Neuronal stem cell (in vitro differentiated cells): Measurements from ENCODE around the gene EDC3.

Experiments used
- DNase-seq: peaks from one replicate; pipeline ENCODE4 v3.0.0-alpha.2; 2013; ENCODE audit warnings: low spot score
- H2AFZ ChIP-seq: one replicate; pipeline ENCODE4 v1.6.1; 2013; ENCODE audit warnings: mild to moderate bottlenecking, low read length, inconsistent platforms
- H2AK5ac ChIP-seq: 2 replicates; pipeline ENCODE4 v1.6.1; 2013; ENCODE audit warnings: low read depth, mild to moderate bottlenecking, inconsistent platforms, low read length, moderate library complexity, mixed read lengths
- H2BK120ac ChIP-seq: 2 replicates; pipeline ENCODE4 v1.6.1; 2013; ENCODE audit warnings: low read depth, mild to moderate bottlenecking, inconsistent platforms, low read length, moderate library complexity, mixed read lengths
- H2BK12ac ChIP-seq: one replicate; pipeline ENCODE4 v1.6.1; 2013; ENCODE audit warnings: low read length, inconsistent platforms
- H2BK15ac ChIP-seq: 2 replicates; pipeline ENCODE4 v1.6.1; 2013; ENCODE audit warnings: mild to moderate bottlenecking, low read length, inconsistent platforms, mixed read lengths
- H2BK5ac ChIP-seq: one replicate; pipeline ENCODE4 v1.6.1; 2013; ENCODE audit warnings: inconsistent platforms, mild to moderate bottlenecking, low read length, moderate library complexity
- H3K14ac ChIP-seq: one replicate; pipeline ENCODE4 v1.6.1; 2013; ENCODE audit warnings: low read length, inconsistent platforms
- H3K18ac ChIP-seq: 2 replicates; pipeline ENCODE4 v1.6.1; 2013; ENCODE audit warnings: low read length, inconsistent platforms
- H3K23ac ChIP-seq: 2 replicates; pipeline ENCODE4 v1.6.1; 2013; ENCODE audit warnings: low read depth, mild to moderate bottlenecking, mixed read lengths, low read length, inconsistent platforms; ENCODE audit not compliant: poor library complexity
- H3K27ac ChIP-seq: replicated peaks from 3 replicates; pipeline ENCODE4 v1.5.1; 2013; ENCODE audit warnings: low read length, inconsistent platforms
- H3K27me3 ChIP-seq, 3 experiments: 2 replicates each; pipeline ENCODE4 v1.6.1; 2013; ENCODE audit warnings: low read length in 3 of 3, mild to moderate bottlenecking in 2 of 3, inconsistent platforms in 1 of 3, low read depth in 1 of 3, mixed read lengths in 1 of 3, moderate library complexity in 1 of 3; ENCODE audit not compliant: control insufficient read depth in 3 of 3, insufficient read depth in 3 of 3
- H3K36me3 ChIP-seq, 2 donors: replicated peaks in 1 of 2; 2 replicates each; pipeline ENCODE4 v1.6.1; 2013; ENCODE audit warnings: low read length in 2 of 2; ENCODE audit not compliant: control insufficient read depth in 2 of 2, insufficient read depth in 2 of 2
- H3K4ac ChIP-seq: 2 replicates; pipeline ENCODE4 v1.6.1; 2013; ENCODE audit warnings: inconsistent platforms, mild to moderate bottlenecking, low read length, moderate library complexity
- H3K4me1 ChIP-seq, 2 donors: 1 replicate in 1 of 2; 2 replicates in 1 of 2; pipeline ENCODE4 v1.6.1; 2013; ENCODE audit warnings: low read length in 2 of 2, low read depth in 1 of 2; ENCODE audit not compliant: control insufficient read depth in 2 of 2, insufficient read depth in 1 of 2
- H3K4me2 ChIP-seq: one replicate; pipeline ENCODE4 v1.6.1; 2013; ENCODE audit warnings: mild to moderate bottlenecking, low read length, inconsistent platforms; ENCODE audit not compliant: insufficient read depth, poor library complexity, severe bottlenecking
- H3K4me3 ChIP-seq, 2 donors: 2 replicates each; pipeline ENCODE4 v1.5.1; 2013; ENCODE audit warnings: low read length in 2 of 2, mild to moderate bottlenecking in 2 of 2, inconsistent platforms in 1 of 2, moderate library complexity in 1 of 2
- H3K79me1 ChIP-seq: one replicate; pipeline ENCODE4 v1.6.1; 2013; ENCODE audit warnings: low read depth, mild to moderate bottlenecking, inconsistent platforms, low read length, moderate library complexity
- H3K9ac ChIP-seq: one replicate; pipeline ENCODE4 v1.6.1; 2013; ENCODE audit warnings: mild to moderate bottlenecking, low read depth, low read length, inconsistent platforms; ENCODE audit not compliant: poor library complexity
- H3K9me3 ChIP-seq, 2 donors: replicated peaks in 1 of 2; 2 replicates each; pipeline versions ENCODE3 to v1.6.1; 2013; ENCODE audit warnings: low read length in 2 of 2, mild to moderate bottlenecking in 2 of 2, inconsistent platforms in 1 of 2, low read depth in 1 of 2, mixed read lengths in 1 of 2, moderate library complexity in 1 of 2; ENCODE audit not compliant: control insufficient read depth in 2 of 2, insufficient read depth in 1 of 2
- H4K8ac ChIP-seq: one replicate; pipeline ENCODE4 v1.6.1; 2013; ENCODE audit warnings: low read depth, mild to moderate bottlenecking, inconsistent platforms, low read length, moderate library complexity
- H4K91ac ChIP-seq: one replicate; pipeline ENCODE4 v1.6.1; 2013; ENCODE audit warnings: low read length, low read depth, mild to moderate bottlenecking, inconsistent platforms; ENCODE audit not compliant: poor library complexity
- WGBS, 2 donors: extraction: QIAGEN DNeasy Blood & Tissue Kit; methylation state at CpG; one replicate each; pipeline ENCODE4 v1.1.7; 2013; ENCODE audit warnings: missing lambda C conversion rate in 2 of 2, mixed read lengths in 1 of 2; ENCODE audit not compliant: insufficient read length in 2 of 2, insufficient replicate concordance in 1 of 2; ENCODE audit errors: extremely low coverage in 2 of 2; 5-methylcytosine and 5-hydroxymethylcytosine counted together

The EDC3 gene

DNA sequence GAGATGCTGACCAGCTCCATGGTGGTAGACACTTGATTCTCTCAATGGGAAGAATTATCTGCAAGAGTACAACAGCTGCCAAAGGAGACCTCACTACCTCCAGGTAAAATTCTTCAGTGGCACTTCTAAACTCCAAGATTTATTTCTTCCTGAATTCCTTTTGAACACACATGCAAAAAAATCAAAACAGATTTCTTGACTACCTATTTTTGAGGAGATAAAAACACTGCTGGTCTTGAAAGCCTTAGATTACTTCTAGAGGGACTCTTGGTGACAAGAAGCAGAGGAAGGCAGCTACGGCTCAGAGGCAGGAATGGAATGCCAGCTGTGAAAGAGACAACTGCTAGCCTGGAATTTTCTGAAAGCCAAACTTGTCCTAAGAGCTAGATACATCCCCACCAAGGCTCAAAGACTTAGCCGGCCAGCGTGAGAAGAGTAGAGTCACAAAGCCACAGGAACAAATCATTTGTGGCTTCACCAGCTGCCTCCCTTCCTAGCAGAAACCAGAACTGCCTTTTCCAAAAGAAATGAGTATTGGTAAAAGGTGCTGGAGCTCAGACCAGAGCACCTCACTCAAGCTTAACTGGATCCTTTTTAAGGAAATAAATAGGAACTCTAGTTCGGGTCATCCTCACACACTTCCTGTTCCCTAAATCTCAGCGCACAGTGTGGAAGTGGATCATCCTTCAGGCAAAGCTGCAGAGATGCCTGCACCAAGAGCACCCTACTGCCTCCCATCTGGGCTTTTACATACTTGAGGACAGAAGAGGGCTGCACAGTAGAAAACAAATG lies 47.6 kb downstream of the EDC3 start:
- Histone ChIP-seq H3K79me1 (no peaks in the 10 kb centered on the region), H3K27ac (no peak overlapping the region), H4K8ac (no peak overlapping the region), H3K14ac (no peak overlapping the region), H3K4me1 (peaks cover 3% of the 10 kb centered on the region in 2 donors), H2BK5ac (no peak overlapping the region), H3K9ac (no peak overlapping the region), H2BK12ac (no peak overlapping the region), H3K4me2 (no peak overlapping the region), H2BK15ac (no peak overlapping the region), H3K23ac (no peak overlapping the region), H3K4me3 (no peak overlapping the region), H3K18ac (no peak overlapping the region), H2AFZ (no peak overlapping the region), H3K4ac (no peak overlapping the region), H2AK5ac (no peak overlapping the region), H3K9me3 (no peaks in the 10 kb centered on the region), H3K27me3 (no peaks in the 10 kb centered on the region), H4K91ac (no peak overlapping the region), H3K36me3 (peaks cover 0 to 58% of the 10 kb centered on the region in 2 donors), H2BK120ac (no peak overlapping the region)
- WGBS, 2 donors, result no CpG with 5 or more reads among the region's 5 CpGs
- no peak for DNase-seq

- Histone ChIP-seq H3K4me2 (no peak overlapping the region), H2BK5ac (no peak overlapping the region), H2AFZ (no peak overlapping the region), H3K4ac (no peak overlapping the region), H3K14ac (no peak overlapping the region), H3K9ac (no peak overlapping the region), H4K8ac (no peak overlapping the region), H2BK120ac (no peak overlapping the region), H3K27me3 (no peaks in the 10 kb centered on the region), H3K4me3 (no peak overlapping the region), H2AK5ac (no peak overlapping the region), H4K91ac (no peak overlapping the region), H3K18ac (no peak overlapping the region), H3K4me1 (peaks cover 8 to 10% of the 10 kb centered on the region in 2 donors), H2BK12ac (no peak overlapping the region), H2BK15ac (no peak overlapping the region), H3K36me3 (peaks cover 0 to 54% of the 10 kb centered on the region in 2 donors), H3K23ac (no peak overlapping the region), H3K27ac (no peak overlapping the region), H3K79me1 (peaks cover under 1% of the 10 kb centered on the region), H3K9me3 (no peaks in the 10 kb centered on the region)
- no peak for DNase-seq
These were observed 49.3 kb downstream of the EDC3 start for GRCh38 chr15:74646480-74646879.

GRCh38 chr15:74643665-74644204 lies 52.1 kb downstream of the EDC3 start:
- Histone ChIP-seq H2AK5ac (no peak overlapping the region), H3K23ac (no peak overlapping the region), H3K4ac (no peak overlapping the region), H2BK5ac (no peak overlapping the region), H3K14ac (no peak overlapping the region), H2BK12ac (no peak overlapping the region), H2BK120ac (no peak overlapping the region), H3K79me1 (peaks cover 3% of the 10 kb centered on the region), H3K27me3 (no peaks in the 10 kb centered on the region), H2AFZ (no peak overlapping the region), H3K27ac (no peak overlapping the region), H3K9ac (no peak overlapping the region), H2BK15ac (no peak overlapping the region), H3K4me2 (no peak overlapping the region), H3K9me3 (no peaks in the 10 kb centered on the region), H3K4me3 (no peak overlapping the region), H3K36me3 (peaks cover 10 to 58% of the 10 kb centered on the region in 2 donors), H3K18ac (no peak overlapping the region), H4K8ac (no peak overlapping the region), H3K4me1 (peaks cover 8 to 10% of the 10 kb centered on the region in 2 donors), H4K91ac (no peak overlapping the region)
- DNase-seq, result no peak
- no CpG with 5 or more reads among the region's 2 CpGs for WGBS, 2 donors

DNA sequence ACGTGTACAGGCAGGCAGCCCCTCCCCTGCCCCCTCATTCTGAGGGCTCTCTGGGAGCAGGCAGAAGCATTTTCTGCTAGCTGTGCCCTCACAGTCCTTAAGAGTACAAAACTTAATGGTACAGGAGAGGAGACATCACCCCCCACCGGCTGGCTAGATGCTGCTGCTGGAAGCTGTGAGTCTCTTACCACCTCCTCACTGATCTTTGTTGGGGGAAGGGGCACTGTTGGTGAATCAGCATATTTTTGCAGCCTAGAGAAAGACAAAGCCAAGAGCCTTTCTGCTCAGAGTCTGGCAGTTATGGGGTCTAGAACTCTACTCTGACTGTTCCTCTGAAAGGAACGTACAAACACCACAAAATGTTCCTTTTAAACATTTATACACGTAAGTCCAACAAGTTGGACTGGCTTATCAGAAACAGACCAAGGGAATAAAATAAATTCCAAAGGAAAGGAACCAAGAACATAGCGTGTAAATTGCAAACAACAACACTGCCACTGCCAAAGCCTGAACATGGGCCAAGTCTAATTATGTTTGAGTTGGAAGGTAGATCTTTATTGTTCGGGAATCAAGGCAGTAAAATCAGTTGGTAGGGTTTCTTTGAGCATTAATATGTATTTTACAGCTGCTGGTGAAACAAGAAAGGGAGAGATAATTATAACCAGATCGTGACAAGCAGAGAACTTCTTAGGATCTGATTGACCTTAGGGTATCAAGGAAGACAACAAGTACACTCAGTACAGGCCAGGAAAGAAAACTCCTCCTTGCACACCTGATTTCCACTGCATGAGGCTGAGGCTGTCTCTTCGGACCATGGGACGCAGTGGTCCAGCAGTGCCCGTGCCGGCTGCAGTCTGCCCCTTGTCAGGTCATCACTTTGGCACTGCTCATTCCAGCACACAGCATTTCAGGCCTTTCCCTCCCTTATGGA lies 52.8 kb downstream of the EDC3 start:
- Histone ChIP-seq H3K14ac (no peak overlapping the region), H3K23ac (no peak overlapping the region), H3K27ac (no peak overlapping the region), H2AK5ac (no peak overlapping the region), H3K9me3 (no peaks in the 10 kb centered on the region), H3K36me3 (peaks cover 10 to 59% of the 10 kb centered on the region in 2 donors), H3K18ac (no peak overlapping the region), H2BK5ac (no peak overlapping the region), H2BK12ac (no peak overlapping the region), H3K9ac (no peak overlapping the region), H2BK15ac (no peak overlapping the region), H3K79me1 (peaks cover 3% of the 10 kb centered on the region), H2BK120ac (no peak overlapping the region), H3K27me3 (no peaks in the 10 kb centered on the region), H4K8ac (no peak overlapping the region), H3K4me1 (peaks cover 8 to 10% of the 10 kb centered on the region in 2 donors), H4K91ac (no peak overlapping the region), H2AFZ (no peak overlapping the region), H3K4ac (no peak overlapping the region), H3K4me3 (no peak overlapping the region), H3K4me2 (no peak overlapping the region)
- no CpG with 5 or more reads among the region's 11 CpGs for WGBS, 2 donors
- no peak for DNase-seq
